Measurements from ENCODE around the gene CACNG5.
"Not testable (repeated sequence)": the region's sequence is repeated elsewhere in the genome, so short reads cannot be mapped to it uniquely, and the experiment has no call there.

Gene CACNG5

GRCh38 chr17:66849032-66849655 is 14.2 kb downstream of the CACNG5 start:
- DNase-seq (ENCODE audit: low spot score): no peak

GRCh38 chr17:66849851-66850580 is 15.1 kb downstream of the CACNG5 start:
- DNase-seq (ENCODE audit: low spot score): no peak

- no peak for DNase-seq (ENCODE audit: low spot score)
Measured at GRCh38 chr17:66850692-66851091, 15.8 kb downstream of the CACNG5 start.

GRCh38 chr17:66855204-66855603 is 20.3 kb downstream of the CACNG5 start:
- no peak for DNase-seq (ENCODE audit: low spot score)

- peak; percentile 8 for DNase-seq (ENCODE audit: low spot score)
Measured at GRCh38 chr17:66858226-66859083, 23.5 kb downstream of the CACNG5 start.

GRCh38 chr17:66859353-66859752 is 24.4 kb downstream of the CACNG5 start:
- no peak for DNase-seq (ENCODE audit: low spot score)

- no peak for DNase-seq (ENCODE audit: low spot score)
Measured at GRCh38 chr17:66860204-66860603, 25.3 kb downstream of the CACNG5 start.

- no peak for DNase-seq (ENCODE audit: low spot score)
Measured at GRCh38 chr17:66863820-66864219, 28.9 kb downstream of the CACNG5 start.

DNA sequence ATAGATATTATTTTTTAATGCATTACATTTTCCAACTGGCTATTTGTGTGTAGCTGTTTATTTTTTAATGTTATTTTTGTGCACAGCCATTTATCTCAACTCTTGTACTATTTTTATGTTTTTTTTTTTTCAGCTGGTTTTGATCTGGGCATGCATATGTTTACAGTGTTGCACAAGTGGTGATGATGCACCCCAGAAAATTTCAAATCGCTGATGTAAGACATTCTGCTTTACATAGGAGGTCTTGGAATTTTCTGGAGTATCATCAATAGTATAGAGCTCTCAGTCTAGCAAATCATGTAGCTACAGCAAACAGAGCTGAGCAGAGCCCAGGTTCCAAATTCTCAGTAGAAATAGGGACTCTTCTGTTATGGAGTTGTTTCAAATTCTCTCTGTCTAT is 30.2 kb downstream of the CACNG5 start:
- DNase-seq (ENCODE audit: low spot score): no peak

- no peak for DNase-seq (ENCODE audit: low spot score)
Measured at GRCh38 chr17:66873962-66874361, 39.0 kb downstream of the CACNG5 start.

DNA sequence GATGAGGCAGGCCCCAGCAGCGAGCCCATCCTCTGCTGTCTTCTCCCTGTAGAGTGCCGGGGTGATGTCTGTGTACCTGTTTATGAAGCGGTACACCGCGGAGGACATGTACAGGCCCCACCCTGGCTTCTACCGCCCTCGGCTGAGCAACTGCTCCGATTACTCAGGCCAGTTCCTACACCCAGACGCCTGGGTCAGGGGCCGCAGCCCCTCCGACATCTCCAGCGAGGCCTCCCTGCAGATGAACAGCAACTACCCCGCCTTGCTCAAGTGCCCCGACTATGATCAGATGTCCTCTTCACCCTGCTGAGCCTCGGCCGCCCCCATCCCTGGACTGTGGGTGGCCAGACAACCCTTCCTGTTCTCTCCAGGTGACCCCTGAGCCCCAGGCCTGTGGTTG is 50.0 kb downstream of the CACNG5 start:
- no peak for DNase-seq (ENCODE audit: low spot score)

DNA sequence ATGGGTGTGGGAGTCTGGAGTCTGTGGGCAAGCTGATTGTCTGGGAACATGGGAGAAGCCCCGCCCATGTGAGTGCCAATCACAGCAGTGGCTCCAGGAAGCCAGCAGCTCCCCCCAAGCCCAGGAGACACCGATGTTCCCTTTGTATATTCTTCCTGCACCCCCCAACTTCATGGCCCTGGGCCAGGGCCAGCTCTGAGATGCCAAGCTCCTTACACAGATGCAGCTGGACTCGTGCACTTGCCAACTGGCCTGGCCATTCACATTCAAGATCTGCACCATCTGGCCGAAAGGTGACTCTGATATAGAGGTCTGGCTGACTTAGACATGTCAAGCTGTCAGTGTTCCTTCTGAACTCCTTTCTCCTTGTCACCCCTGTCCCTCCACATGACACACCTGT is 50.5 kb downstream of the CACNG5 start:
- DNase-seq (ENCODE audit: low spot score): no peak

- DNase-seq (ENCODE audit: low spot score): no peak
Measured at GRCh38 chr17:66889480-66890230, 54.7 kb downstream of the CACNG5 start.

DNA sequence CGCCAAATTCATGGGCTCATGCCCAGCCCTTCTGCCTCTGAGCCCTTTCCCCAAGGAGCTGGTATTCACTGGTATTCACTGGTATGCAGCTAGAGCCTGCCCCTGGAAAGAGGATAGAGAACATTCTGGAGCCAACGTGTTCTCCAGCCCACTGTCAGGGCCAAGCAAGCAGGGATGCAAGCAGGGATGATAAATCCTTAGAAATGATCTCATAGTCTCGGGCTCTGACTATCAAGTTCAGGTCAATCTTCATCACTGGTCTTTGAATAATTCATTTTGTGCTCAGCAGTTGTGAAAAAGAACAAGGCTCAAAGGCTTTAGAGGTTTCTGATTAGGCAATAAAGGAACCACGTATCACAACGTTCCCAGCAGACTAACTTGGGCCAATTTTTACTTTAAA is 57.3 kb downstream of the CACNG5 start:
- no peak for DNase-seq (ENCODE audit: low spot score)

- no peak for DNase-seq (ENCODE audit: low spot score)
Measured at GRCh38 chr17:66893382-66893781, 58.5 kb downstream of the CACNG5 start.

DNA sequence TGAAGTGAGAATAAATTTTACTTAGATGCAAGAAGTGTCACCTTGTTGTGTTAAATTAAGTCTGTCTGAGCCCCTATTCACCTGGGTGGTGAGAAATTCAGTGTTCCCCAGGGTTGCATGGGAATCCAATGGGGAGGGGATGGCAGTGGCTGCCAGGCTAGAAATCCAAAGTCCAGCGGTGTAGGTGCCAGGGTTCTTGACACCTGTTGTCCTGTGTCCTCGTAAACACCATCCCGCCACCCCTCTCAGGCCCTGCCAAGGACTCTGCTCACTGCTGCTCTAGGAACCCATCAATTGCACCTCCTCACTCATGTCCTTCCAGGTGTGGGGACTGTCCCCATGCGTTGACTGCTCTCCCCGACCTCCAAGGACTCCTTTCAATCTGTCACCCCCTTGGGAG is 58.9 kb downstream of the CACNG5 start:
- DNase-seq (ENCODE audit: low spot score): no peak

- DNase-seq (ENCODE audit: low spot score): no peak
Measured at GRCh38 chr17:66897141-66897540, 62.2 kb downstream of the CACNG5 start.

GRCh38 chr17:66898536-66898935 is 63.6 kb downstream of the CACNG5 start:
- no peak for DNase-seq (ENCODE audit: low spot score)

GRCh38 chr17:66900126-66901010 is 65.5 kb downstream of the CACNG5 start:
- peak; percentile 26 for DNase-seq (ENCODE audit: low spot score)

DNA sequence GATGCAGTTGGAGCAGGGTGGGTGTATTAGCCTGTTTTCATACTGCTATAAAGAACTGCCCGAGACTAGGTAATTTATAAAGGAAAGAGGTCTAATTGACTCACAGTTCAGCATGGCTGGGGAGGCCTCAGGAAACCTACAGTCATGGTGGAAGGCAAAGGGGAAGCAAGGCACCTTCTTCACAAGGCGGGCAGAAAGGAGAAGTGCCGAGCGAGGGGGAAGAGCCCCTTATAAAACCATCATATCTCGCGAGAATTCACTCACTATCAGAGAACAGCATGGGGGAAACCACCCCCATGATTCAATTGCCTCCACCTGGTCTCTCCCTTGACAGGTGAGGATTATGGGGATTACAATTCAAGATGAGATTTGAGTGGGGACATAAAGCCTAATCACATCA is 68.4 kb downstream of the CACNG5 start:
- not testable (repeated sequence) for DNase-seq (ENCODE audit: low spot score)

GRCh38 chr17:66903781-66904180 is 68.9 kb downstream of the CACNG5 start:
- no peak for DNase-seq (ENCODE audit: low spot score)

Measured in SW480 (cell line).